Measurements from ENCODE around the gene LENG8.

Gene LENG8

GRCh38 chr19:54411033-54411432, 38.0 kb upstream of the LENG8 start:
- no peak for DNase-seq (ENCODE audit: low spot score)
- no peak for TF ChIP-seq CTCF (IDR thresholded peaks at IDR 0.05; ENCODE audit: extremely low read depth, insufficient read depth, missing control alignments)
- in situ Hi-C loops (cut with MboI; ENCODE audit: low pct_unique_long_range_greater_than_20kb, low sequenced_read_pairs, unreplicated experiment) = no loop called here

DNA sequence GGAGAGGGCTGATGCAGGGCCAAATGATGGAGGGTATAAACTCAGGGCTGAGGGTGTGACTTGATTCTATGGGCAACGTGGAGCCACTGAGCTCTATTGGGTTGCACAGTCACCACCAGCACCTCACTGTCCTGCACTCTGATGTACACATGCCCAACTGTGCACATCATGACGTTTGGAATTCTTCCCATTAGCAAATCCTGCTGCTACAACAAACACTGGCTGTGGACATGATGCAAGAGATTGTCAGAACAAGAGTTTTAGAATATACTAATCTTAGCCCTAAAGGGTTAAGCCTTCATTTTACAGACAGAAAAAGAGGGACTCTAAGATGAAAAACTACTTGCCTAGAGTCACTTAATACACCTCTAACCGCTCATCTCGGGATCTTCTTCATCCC, 36.1 kb upstream of the LENG8 start:
- TF ChIP-seq CTCF (IDR thresholded peaks at IDR 0.05; ENCODE audit: extremely low read depth, insufficient read depth, missing control alignments) = no peak
- DNase-seq (ENCODE audit: low spot score) = no peak
- in situ Hi-C loops (cut with MboI; ENCODE audit: low pct_unique_long_range_greater_than_20kb, low sequenced_read_pairs, unreplicated experiment) = no loop called here

DNA sequence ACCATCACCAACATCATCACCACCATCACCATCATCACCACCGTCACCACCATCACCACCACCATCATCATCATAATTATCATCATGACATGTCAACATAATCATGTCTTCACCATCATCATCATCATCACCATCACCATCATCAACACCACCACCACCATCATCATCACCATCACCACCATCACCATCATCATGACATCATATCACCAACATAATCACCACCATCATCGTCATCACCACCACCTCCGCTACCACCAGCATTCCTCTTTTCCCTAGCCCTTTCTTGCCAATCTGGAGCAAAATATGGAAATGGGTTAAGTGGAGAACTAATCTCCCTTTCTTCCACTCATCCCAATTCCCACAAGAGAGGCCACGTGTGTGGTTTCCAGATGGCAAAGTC, 34.8 kb upstream of the LENG8 start:
- no peak for TF ChIP-seq CTCF (IDR thresholded peaks at IDR 0.05; ENCODE audit: extremely low read depth, insufficient read depth, missing control alignments)
- no peak for DNase-seq (ENCODE audit: low spot score)
- in situ Hi-C loops (cut with MboI; ENCODE audit: low pct_unique_long_range_greater_than_20kb, low sequenced_read_pairs, unreplicated experiment) = no loop called here

DNA sequence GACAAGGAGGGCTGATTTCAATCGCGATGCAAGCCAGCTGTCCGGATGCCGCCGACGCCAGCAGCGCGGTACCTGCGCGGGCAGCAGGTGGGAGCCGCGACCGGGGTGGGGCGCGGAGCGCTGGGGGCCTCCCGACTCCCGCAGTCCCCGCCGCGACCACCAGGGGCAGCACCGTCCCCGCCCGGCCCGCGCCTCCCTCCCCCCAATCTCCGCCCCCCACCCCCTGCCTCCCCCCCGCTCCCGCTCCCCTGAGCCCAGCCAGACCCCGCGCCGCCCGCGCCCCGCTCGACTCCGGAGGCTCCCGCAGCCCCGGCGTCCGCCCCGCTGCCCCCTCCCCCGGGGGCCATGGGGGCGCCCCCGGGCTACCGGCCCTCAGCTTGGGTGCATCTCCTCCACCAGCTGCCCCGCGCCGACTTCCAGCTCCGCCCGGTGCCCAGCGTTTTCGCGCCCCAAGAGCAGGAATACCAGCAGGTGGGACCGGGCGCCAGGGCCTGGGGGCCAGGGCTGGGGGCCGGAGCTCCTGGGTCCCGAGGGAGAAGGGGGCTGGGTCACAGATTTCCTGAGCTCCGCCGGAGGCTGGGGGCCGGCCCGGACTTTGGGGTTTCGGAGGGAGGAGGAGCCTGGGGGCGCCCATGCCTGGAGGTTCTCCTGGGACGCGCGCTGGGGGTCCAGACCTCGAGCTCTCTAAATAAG, 33.6 kb upstream of the LENG8 start, which contains the start of gene TTYH1:
TTYH1 (plus strand) TSS at position 257 of the 693 bp plus-strand sequence; CDS start at position 346, 89 bp downstream.
- TF ChIP-seq CTCF (IDR thresholded peaks at IDR 0.05; ENCODE audit: extremely low read depth, insufficient read depth, missing control alignments) = peak; percentile 46
- in situ Hi-C loops (cut with MboI; ENCODE audit: low pct_unique_long_range_greater_than_20kb, low sequenced_read_pairs, unreplicated experiment) = no loop called here
- peak; percentile 82 for DNase-seq (ENCODE audit: low spot score)

DNA sequence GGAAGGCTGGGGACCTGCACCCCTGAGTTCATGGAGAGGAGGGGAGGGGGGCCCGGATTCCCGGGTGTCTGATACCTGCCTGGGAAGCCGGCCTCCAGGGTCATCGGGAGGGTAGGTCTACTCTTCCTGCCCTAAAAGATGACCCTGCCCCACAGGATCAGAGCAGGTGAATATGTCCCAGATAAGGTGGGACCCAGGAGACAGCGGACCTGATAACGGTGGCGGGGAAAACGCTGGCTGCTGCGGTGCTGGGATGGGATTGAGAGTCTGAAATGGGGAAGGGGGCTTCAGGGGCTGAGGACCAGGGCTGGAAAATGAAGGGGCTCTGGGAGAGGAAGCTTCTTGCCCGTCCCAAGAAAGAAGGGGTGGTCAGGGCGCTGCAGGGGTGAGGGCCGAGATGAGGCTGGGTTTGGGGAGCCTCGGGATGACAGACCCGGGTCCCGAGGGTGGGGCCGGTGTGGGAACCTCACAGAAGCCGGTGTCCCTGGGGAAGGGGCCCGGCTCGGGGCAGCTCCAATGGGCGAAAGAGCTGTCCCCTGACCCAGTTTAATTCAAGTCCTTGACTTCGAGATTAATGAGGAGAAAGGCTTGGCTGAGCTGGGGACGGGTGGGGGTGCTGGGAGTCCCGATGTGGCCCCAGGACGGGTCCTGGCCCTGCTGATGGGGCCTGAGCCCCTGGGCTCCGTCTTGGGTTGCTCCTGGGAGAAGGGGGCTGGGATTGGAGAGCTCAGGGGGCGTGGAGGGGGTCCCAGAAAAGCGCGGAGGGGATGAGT, 32.9 kb upstream of the LENG8 start:
- in situ Hi-C loops (cut with MboI; ENCODE audit: low pct_unique_long_range_greater_than_20kb, low sequenced_read_pairs, unreplicated experiment) = no loop called here
- peak; percentile 53 for DNase-seq (ENCODE audit: low spot score)
- TF ChIP-seq CTCF (IDR thresholded peaks at IDR 0.05; ENCODE audit: extremely low read depth, insufficient read depth, missing control alignments) = no peak

DNA sequence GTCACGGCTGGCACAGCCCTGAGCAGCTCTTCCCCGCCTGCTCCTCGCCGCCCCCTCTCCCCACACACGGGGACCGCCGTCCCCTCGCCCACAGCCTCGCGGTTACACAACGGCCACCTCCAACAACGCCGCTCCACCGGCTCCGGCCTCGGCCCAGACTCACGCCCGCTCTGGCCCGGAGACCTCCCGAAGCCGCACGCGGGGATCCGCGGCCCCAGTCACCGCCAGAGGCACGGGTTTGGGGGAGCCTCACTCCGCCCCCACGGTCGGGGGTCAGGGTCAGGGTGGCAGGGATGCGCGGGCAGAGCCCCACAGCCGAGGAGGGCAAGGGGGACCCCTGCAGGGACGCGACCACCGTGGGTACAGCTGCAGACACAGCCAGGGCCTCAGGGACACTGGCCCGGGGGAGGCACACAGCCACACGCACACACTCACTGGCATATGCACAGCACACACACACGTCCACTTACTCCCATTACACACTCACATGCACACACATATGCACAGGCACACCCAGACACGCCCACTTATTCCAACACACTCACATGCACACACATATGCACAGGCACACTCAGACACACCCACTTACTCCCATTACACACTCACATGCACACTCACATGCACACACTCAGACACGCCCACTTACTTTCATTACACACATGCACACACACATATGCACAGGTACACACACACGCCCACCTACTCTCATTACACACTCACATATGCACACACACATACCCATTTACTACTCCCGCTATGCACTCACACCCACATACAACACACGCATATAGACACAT, 32.1 kb upstream of the LENG8 start:
- in situ Hi-C loops (cut with MboI; ENCODE audit: low pct_unique_long_range_greater_than_20kb, low sequenced_read_pairs, unreplicated experiment) = no loop called here
- DNase-seq (ENCODE audit: low spot score) = no peak
- no peak for TF ChIP-seq CTCF (IDR thresholded peaks at IDR 0.05; ENCODE audit: extremely low read depth, insufficient read depth, missing control alignments)

Measured in GM13977 (cell line).